ENCODE data around the gene RNF168.
"Not testable (repeated sequence)": the region's sequence is repeated elsewhere in the genome, so short reads cannot be mapped to it uniquely, and the experiment has no call there.

DNA sequence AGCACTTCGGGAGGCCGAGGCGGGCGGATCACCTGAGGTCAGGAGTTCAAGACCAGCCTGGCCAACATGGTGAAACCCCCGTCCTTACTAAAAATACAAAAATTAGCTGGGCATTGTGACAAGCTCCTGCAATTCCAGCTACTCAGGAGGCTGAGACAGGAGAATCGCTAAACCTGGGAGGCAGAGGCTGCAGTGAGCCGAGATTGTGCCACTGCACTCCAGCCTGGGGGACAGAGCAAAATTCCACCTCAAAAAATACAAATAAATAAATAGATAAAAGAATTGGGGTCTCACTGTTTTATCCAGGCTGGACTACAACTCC lies 470 bp upstream of the RNF168 start:
- not testable (repeated sequence) for TF ChIP-seq POLR2AphosphoS5 (IDR thresholded peaks at IDR 0.05)
- TF ChIP-seq, protein P1, sequence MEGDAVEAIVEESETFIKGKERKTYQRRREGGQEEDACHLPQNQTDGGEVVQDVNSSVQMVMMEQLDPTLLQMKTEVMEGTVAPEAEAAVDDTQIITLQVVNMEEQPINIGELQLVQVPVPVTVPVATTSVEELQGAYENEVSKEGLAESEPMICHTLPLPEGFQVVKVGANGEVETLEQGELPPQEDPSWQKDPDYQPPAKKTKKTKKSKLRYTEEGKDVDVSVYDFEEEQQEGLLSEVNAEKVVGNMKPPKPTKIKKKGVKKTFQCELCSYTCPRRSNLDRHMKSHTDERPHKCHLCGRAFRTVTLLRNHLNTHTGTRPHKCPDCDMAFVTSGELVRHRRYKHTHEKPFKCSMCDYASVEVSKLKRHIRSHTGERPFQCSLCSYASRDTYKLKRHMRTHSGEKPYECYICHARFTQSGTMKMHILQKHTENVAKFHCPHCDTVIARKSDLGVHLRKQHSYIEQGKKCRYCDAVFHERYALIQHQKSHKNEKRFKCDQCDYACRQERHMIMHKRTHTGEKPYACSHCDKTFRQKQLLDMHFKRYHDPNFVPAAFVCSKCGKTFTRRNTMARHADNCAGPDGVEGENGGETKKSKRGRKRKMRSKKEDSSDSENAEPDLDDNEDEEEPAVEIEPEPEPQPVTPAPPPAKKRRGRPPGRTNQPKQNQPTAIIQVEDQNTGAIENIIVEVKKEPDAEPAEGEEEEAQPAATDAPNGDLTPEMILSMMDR (IDR thresholded peaks at IDR 0.05 in 8 of 11, conservative IDR thresholded peaks at IDR 0.05 in 3 of 11), result not testable (repeated sequence)
